Embryonic facial prominence (tissue), 1 donor: ENCODE data around the gene SMU1.
"Not testable (repeated sequence)": the region's sequence is repeated elsewhere in the genome, so short reads cannot be mapped to it uniquely, and the experiment has no call there.

Source experiments
- DNase-seq: peaks from one replicate; pipeline ENCODE4 v3.0.0-alpha.2; 2016; ENCODE audit errors: extremely low spot score

Gene SMU1

GRCh38 chr9:33013962-33014664, 62.4 kb downstream of the SMU1 start:
- DNase-seq: no peak

GRCh38 chr9:33012328-33013069, 64.0 kb downstream of the SMU1 start:
- no peak for DNase-seq

- no peak for DNase-seq
These were observed 64.6 kb downstream of the SMU1 start for GRCh38 chr9:33011831-33012230.

GRCh38 chr9:33007755-33008154, 68.7 kb downstream of the SMU1 start:
- DNase-seq: no peak

GRCh38 chr9:33005335-33005734, 71.1 kb downstream of the SMU1 start:
- DNase-seq: not testable (repeated sequence)

GRCh38 chr9:33000682-33001055, 75.8 kb downstream of the SMU1 start:
- not testable (repeated sequence) for DNase-seq

GRCh38 chr9:32992595-32993238, 83.8 kb downstream of the SMU1 start:
- DNase-seq: no peak

- DNase-seq: no peak
These were observed 84.4 kb downstream of the SMU1 start for GRCh38 chr9:32991897-32992594.
